HuH-7 (cell line): ENCODE data around the gene PHF20.
"Not testable (repeated sequence)": the region's sequence is repeated elsewhere in the genome, so short reads cannot be mapped to it uniquely, and the experiment has no call there.

Experiments
- DNase-seq: peaks from one replicate; pipeline ENCODE4 v3.0.0; 2011; ENCODE audit warnings: low spot score

Gene PHF20

DNA sequence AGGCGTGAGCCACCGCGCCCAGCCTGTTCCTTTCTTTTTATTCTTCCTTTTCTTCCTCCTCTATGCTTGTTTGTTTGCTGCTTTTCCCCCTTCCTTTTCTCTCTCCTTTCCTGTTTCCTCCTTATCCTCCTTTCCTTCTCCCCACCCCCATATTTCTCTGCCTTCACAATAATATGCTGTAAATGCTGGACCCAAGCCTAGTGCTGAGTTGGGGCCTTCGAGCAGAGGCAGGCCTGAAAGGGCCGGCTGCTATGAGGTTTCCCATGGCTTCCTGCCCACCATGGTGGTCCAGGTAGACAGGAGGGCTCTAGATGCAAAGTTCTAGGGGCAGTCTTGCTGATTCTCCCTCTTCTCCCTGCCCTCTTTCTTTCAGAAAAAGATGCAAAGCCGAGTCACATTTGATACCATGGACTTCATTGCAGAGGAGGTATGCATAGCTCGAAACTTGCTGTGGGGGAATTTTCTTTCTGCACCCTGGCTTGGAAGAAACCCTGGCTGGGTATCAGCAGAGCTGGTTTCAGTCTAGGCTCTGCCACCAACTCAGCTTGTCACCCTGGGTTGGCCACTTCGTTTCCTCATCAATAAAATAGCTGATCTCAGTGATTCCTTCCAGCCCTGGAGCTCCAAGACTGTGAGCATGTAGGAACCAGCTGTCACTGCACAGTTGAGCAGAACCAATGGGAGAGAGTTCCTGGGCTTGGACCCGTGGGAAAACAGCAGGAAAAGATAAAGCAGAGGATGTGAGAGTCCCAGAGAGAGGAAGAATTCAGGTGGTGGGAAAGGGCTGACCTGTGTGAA, 204.0 kb downstream of the PHF20 start:
- DNase-seq: no peak

GRCh38 chr20:35978041-35978513, 206.3 kb downstream of the PHF20 start:
- no peak for DNase-seq

- DNase-seq: no peak
Observed at GRCh38 chr20:35979544-35979943, 207.7 kb downstream of the PHF20 start.

DNA sequence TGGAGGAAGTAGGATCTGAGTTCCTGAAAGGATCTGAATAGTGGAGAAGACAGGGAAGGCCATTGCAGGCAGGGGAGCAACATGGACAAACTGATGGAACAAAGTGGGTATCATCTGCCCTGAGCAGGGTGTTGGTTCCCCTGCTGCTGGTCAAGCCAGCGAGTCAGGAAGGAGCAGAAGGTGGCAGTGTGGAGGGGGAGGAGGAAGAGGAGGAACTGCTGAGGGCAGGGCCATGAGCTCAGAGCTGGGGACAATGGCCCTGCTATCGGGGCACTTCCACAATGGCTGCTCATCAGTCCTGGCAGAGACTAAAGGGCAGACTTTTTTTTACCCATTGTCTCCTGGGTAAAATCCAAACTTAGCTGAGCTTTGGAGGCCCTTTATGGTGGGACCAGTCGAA, 210.2 kb downstream of the PHF20 start:
- no peak for DNase-seq

DNA sequence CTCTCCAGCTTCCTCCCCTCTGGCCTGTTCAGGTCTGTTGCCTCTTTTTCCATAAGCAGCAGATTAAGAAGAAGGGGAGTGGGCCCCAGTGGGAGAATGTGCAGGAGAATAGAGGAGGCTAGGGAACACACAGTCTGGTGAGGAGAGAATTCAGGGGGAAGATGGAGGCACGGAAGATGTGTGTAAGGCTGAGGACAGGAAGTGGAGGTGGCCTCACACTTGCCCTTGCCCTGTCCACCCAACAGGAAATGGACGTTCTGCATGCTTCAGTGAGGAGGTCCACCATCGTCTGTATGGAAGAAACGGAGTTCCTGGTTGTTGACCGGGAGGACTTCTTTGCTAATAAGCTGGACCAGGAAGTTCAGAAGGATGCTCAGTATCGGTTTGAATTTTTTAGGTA, 212.6 kb downstream of the PHF20 start:
- no peak for DNase-seq

- no peak for DNase-seq
Observed at GRCh38 chr20:35985806-35986205, 214.0 kb downstream of the PHF20 start.

- no peak for DNase-seq
Observed at GRCh38 chr20:35988910-35989463, 217.2 kb downstream of the PHF20 start.

- DNase-seq: peak; percentile 61
Observed at GRCh38 chr20:35991142-35991771, 219.4 kb downstream of the PHF20 start.

- DNase-seq: peak; percentile 90
Observed at GRCh38 chr20:35992713-35993335, 221.0 kb downstream of the PHF20 start.

DNA sequence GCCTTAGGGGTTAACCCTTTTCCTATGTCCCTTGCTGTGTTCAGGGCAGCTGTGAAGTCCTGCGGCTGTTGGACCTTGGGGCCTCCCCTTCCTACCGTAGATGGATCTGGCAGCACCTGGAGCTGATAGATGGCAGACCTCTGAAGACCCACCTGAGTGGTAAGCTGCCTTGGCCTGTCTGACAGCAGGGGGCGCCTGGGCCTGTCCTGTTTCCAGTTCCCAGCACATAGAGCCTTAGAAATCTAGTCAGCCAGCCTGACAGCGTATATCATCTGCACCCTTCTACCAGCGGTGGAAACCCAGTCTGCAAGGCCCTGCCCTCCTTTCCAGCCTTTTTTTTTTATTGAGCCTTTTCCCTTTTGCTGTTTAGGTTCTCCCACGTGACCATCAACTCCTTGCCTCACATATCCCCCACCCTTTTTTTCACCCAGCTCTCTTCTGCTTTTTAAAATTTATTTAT, 223.2 kb downstream of the PHF20 start:
- peak; percentile 87 for DNase-seq

- not testable (repeated sequence) for DNase-seq
Observed at GRCh38 chr20:35996492-35996891, 224.7 kb downstream of the PHF20 start.
